OCI-M2 (cell line): Measurements from ENCODE around the gene KCNK15.
"Not testable (repeated sequence)": the region's sequence is repeated elsewhere in the genome, so short reads cannot be mapped to it uniquely, and the experiment has no call there.

ENCODE experiments used
- DNase-seq: peaks from one replicate; lab custom pipeline; 2025; ENCODE audit not compliant: unreplicated experiment; lab: John Stamatoyannopoulos, UW

The KCNK15 gene

GRCh38 chr20:44745598-44746366, at the start of gene KCNK15:
KCNK15 (plus strand) TSS chr20:44745865; CDS start chr20:44745911, 46 bp downstream.
- no peak for DNase-seq

- DNase-seq: no peak
Observed at GRCh38 chr20:44696315-44696714, 49.4 kb upstream of the KCNK15 start.

GRCh38 chr20:44697041-44697440, 48.6 kb upstream of the KCNK15 start:
- not testable (repeated sequence) for DNase-seq

- DNase-seq: no peak
Observed at GRCh38 chr20:44698351-44698750, 47.3 kb upstream of the KCNK15 start.

GRCh38 chr20:44700306-44700705, 45.4 kb upstream of the KCNK15 start:
- no peak for DNase-seq

GRCh38 chr20:44701118-44701857, 44.4 kb upstream of the KCNK15 start:
- DNase-seq: no peak

- no peak for DNase-seq
Observed at GRCh38 chr20:44701858-44702256, 43.8 kb upstream of the KCNK15 start.

- DNase-seq: no peak
Observed at GRCh38 chr20:44702776-44703175, 42.9 kb upstream of the KCNK15 start.

- no peak for DNase-seq
Observed at GRCh38 chr20:44703183-44703925, 42.3 kb upstream of the KCNK15 start.

- DNase-seq: no peak
Observed at GRCh38 chr20:44703956-44704488, 41.6 kb upstream of the KCNK15 start.

- no peak for DNase-seq
Observed at GRCh38 chr20:44704551-44704971, 41.1 kb upstream of the KCNK15 start.

GRCh38 chr20:44705364-44706094, 40.1 kb upstream of the KCNK15 start:
- no peak for DNase-seq

GRCh38 chr20:44706301-44707017, 39.2 kb upstream of the KCNK15 start:
- no peak for DNase-seq

- no peak for DNase-seq
Observed at GRCh38 chr20:44707018-44707579, 38.6 kb upstream of the KCNK15 start.

- no peak for DNase-seq
Observed at GRCh38 chr20:44709380-44709779, 36.3 kb upstream of the KCNK15 start.

GRCh38 chr20:44709797-44710196, 35.9 kb upstream of the KCNK15 start:
- no peak for DNase-seq

- DNase-seq: no peak
Observed at GRCh38 chr20:44711237-44711636, 34.4 kb upstream of the KCNK15 start.

GRCh38 chr20:44714102-44714700, 31.5 kb upstream of the KCNK15 start:
- no peak for DNase-seq
